Measurements from ENCODE around the gene ECE1.
"Not testable (repeated sequence)": the region's sequence is repeated elsewhere in the genome, so short reads cannot be mapped to it uniquely, and the experiment has no call there.

ECE1 gene

DNA sequence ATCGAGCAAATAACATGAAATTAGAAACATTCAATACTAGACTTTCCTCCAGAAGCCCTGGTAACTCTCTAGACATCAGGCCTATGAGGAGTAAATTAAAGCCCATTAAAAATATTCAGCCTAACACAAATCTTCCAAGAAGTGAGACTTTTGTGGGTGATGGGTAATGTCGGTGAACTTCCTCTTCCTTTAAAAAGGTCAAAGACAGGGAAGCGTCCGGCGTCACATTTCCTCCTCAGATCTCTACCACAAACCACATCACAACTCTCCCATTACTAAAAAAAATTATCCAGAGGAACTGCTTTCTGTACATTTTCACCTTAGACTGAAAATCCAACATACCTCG is 115.0 kb downstream of the ECE1 start:
- no peak for DNase-seq

DNA sequence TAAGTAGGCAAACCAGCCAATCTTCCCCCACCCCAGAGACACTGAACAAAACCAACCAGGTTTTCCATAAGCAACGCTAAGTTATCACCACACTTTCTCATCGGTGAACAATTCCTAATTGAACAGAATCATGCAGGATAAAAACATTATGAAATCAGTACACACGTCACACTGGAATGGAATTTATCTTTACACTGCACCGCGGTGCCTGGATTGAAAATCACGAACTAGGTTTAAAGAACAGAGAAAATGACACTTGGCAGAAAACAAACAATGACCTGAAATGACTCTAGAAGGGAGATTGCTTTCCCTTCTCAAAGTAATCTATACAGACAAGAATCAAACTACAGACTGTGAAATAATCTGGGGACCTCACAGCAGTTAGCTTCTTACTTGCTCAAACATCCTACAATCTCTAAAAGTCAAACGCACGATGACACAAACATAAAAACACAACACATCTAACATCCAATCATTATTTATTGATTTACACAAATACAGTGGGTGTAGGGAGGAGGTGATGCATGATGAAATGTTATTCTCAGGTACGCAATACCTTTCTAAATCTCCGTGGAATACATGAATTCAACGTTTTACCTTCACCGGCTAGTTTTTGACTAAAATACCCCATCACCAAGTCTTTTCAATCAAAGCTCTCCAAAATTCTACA is 115.5 kb downstream of the ECE1 start:
- no peak for DNase-seq

DNA sequence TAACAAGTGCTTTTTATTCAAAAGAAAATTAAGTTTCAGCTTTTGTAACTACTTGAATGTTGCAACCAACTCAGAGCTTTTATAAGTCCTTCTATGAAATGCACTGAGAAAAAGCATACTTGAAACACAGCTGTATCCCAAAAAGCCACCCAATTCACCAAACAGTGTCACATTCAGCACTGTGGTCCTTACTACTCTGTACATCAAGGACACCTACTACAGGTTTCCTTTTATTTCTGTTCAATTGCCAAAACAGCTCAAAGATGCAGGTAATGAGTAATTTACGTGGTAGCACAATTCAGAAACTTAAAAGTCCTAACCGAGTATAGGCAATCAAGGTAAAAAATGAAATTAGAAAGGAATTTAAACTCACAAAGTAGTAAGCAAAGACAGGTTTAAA is 116.0 kb downstream of the ECE1 start:
- DNase-seq: no peak

DNA sequence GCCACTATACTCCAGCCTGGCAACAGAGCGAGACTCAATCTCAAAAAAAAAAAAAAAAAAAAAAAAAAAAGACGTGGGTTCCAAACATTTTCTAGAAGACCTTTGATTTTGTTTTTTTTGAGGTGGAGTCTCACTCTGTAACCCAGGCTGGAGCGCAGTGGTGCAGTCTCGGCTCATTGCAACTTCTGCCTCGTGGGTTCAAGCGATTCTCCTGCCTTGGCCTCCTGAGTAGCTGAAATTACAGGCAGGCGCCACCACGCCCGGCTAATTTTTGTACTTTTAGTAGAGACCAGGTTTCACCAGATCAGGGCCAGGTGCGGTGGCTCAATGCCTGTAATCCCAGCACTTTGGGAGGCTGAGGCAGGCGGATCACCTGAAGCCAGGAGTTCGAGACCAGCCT is 117.2 kb downstream of the ECE1 start:
- not testable (repeated sequence) for DNase-seq

DNA sequence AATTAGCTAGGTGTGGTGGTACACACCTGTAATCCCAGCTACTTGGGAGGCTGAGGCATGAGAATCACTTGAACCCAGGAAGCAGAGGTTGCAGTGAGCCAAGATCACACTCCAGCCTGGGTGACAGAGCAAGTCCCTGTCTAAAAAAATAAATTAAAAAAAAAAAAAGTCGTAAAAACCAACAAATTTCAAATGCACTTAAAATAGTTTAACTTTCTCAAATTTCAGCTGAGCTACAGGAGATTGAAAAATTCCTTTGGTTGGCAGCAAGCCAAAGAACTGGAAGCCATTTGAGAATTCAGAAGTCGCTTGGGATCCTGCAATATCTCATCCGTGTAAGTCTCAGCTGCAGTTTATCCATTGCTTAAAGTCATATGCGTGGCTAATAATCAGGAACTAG is 119.4 kb downstream of the ECE1 start:
- not testable (repeated sequence) for DNase-seq

DNA sequence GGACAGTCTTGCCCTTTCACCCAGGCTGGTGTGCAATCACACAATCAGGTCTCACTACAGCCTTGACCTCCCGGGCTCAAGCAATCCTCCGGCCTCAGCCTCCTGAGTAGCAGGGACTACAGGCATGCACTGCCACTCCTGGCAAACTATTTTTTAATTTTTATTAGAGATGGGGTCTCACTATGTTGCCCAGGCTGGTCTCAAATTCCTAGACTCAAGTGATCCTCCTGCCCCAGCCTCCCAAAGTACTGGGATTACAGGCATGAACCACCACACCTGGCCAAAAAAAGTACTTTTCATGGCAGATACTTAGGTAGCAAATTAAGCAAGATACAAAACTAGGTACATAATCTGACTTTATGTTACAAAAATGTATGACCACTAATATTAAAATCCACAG is 121.8 kb downstream of the ECE1 start:
- DNase-seq: no peak

Data from islet precursor cell (in vitro differentiated cells).